Mesothelial cell of epicardium (in vitro differentiated cells): ENCODE data around the gene ADO. TPM values are rescaled to one million over a fixed set of nuclear protein-coding genes. Genes with fewer than 3 reads are reported as not detected.
"Not testable (repeated sequence)": the region's sequence is repeated elsewhere in the genome, so short reads cannot be mapped to it uniquely, and the experiment has no call there.

Experiments
- DNase-seq, 2 experiments: peaks; one replicate each; pipeline ENCODE4 v3.0.0; 2021; ENCODE audit warnings: low spot score in 2 of 2; ENCODE audit not compliant: unreplicated experiment in 2 of 2
- H3K27ac Mint-ChIP-seq: 2 replicates; pipeline ENCODE4 v1.8.0; 2021; ENCODE audit warnings: mixed read lengths
- H3K27me3 Mint-ChIP-seq: 2 replicates; pipeline ENCODE4 v1.8.0; 2021; ENCODE audit warnings: low read depth, mixed read lengths
- H3K36me3 Mint-ChIP-seq: 2 replicates; pipeline ENCODE4 v1.8.0; 2021; ENCODE audit warnings: mixed read lengths
- H3K4me1 Mint-ChIP-seq: 2 replicates; pipeline ENCODE4 v1.8.0; 2021; ENCODE audit warnings: mixed read lengths
- H3K4me3 Mint-ChIP-seq: 2 replicates; pipeline ENCODE4 v1.8.0; 2021; ENCODE audit warnings: mild to moderate bottlenecking, moderate library complexity, mixed read lengths
- H3K9me3 Mint-ChIP-seq: 2 replicates; pipeline ENCODE4 v1.8.0; 2021; ENCODE audit warnings: mixed read lengths
- total RNA-seq: library from RNA; stranded (reverse); gene quantifications from 3 replicates; pipeline ENCODE4 v1.2.1, GENCODE V29; 2021
- TF ChIP-seq, protein P1 (sequence below): fragments of 200-600 bp; sonication (generic); IDR thresholded peaks from one replicate; pipeline ENCODE4 v1.5.0; 2021; ENCODE audit warnings: antibody characterized with exemption; ENCODE audit not compliant: unreplicated experiment

Gene ADO
- total RNA-seq, 1 donor from 2014 or later = 20.1 TPM

DNA sequence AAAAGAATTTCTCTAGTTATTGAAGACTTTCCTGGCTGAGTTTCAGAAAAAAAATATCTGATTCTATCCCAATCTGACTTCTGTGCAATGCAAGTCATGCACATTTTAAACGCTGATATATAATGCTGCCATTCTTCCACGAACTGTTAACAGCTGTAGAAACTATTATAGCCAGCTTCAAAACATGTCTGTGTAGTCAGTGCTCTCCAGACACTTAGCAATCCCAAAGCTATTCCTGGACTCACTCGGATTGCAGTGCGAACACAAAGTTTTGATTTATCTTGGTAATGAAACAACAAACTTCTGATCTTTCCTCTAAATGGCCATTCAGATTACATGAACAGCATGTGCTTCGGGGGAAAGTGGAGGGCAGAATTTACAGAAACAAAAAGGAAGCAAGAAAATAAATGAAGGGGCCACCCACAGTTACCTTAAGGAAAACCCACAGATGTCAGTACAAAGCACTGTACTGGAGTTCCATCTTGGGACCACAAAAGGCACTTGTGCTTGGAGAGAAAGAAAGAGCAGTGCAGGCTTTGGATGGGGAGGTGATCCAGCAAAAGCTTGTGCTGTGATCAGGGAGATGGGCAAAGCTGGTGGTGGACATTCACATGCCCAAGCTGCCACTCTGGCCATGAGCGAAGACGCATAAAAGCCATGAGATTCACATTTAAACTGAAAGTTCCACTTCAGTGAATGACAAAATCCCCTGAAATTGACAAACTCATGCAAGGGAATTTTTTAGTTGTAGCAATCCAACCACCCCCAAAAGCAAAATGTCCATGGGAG lies 32.1 kb upstream of the ADO start:
- H3K27me3 Mint-ChIP-seq = peaks cover 16% of the 10 kb centered on the region
- no peak overlapping the region for H3K4me3 Mint-ChIP-seq
- peaks cover 8% of the 10 kb centered on the region for H3K4me1 Mint-ChIP-seq
- no peaks in the 10 kb centered on the region for H3K36me3 Mint-ChIP-seq
- H3K9me3 Mint-ChIP-seq = peaks cover 3% of the 10 kb centered on the region
- no peak for DNase-seq
- TF ChIP-seq, protein P1, sequence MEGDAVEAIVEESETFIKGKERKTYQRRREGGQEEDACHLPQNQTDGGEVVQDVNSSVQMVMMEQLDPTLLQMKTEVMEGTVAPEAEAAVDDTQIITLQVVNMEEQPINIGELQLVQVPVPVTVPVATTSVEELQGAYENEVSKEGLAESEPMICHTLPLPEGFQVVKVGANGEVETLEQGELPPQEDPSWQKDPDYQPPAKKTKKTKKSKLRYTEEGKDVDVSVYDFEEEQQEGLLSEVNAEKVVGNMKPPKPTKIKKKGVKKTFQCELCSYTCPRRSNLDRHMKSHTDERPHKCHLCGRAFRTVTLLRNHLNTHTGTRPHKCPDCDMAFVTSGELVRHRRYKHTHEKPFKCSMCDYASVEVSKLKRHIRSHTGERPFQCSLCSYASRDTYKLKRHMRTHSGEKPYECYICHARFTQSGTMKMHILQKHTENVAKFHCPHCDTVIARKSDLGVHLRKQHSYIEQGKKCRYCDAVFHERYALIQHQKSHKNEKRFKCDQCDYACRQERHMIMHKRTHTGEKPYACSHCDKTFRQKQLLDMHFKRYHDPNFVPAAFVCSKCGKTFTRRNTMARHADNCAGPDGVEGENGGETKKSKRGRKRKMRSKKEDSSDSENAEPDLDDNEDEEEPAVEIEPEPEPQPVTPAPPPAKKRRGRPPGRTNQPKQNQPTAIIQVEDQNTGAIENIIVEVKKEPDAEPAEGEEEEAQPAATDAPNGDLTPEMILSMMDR = no peak
- no peak overlapping the region for H3K27ac Mint-ChIP-seq

DNA sequence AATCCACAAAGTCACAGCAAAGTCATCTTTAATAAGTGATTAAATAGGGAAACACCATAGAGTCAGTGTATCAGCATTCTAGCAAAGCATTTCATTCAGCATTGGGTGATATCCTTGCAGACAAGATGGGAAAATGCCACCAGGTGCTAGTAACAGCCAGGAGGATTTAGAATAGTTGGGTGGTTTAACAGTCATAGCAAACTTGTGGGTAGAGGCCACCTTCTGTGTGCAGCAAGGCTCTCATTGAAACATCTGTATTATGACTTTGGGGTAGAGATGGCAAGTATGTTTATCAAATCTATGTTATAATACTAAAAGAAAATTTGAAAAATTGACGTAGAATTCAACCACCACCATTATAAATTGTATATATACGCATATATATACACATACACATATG lies 26.4 kb upstream of the ADO start:
- H3K27ac Mint-ChIP-seq = no peak overlapping the region

DNA sequence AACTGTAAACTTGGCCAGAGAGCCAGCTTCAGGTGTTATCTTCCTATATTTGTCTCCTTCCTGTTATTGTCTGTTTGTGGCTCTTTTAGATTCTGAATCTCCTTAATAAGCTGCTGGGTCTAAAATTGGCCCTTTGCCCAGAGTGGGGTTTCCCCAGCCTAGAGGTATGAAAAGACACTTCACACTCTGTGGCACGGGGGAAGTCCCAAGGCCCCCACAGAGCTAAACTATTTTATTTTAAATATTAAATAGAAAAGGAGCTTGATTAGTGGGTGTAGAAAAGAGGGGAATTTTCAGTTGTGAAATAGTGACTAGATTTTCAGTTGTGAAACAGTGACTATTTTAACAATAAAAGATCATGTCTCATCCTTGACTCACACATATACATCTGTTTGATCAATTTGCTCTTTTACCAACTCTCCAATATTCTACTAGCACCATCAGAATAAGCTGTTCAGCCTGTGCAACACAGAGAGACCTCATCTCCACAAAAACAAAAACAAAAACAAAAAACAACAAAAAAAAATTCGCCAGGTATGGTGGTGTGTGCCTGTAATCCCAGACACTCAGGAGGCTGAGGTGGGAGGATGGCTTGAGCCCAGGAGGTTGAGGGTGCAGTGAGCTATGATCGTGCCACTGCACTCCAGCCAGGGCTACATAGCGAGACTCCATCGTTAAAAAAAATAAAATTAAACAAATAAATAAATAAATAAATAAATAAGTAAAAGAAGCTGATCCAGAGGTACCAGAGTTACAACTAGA lies 24.9 kb upstream of the ADO start:
- TF ChIP-seq, protein P1 = no peak
- Mint-ChIP-seq H3K4me3 (no peak overlapping the region), H3K27ac (no peak overlapping the region), H3K36me3 (no peaks in the 10 kb centered on the region), H3K9me3 (peaks cover 14% of the 10 kb centered on the region), H3K27me3 (peaks cover 18% of the 10 kb centered on the region), H3K4me1 (no peaks in the 10 kb centered on the region)
- no peak for DNase-seq

More for the DNA sequence above, 26.4 kb upstream of the ADO start:
- no peaks in the 10 kb centered on the region for H3K36me3 Mint-ChIP-seq
- TF ChIP-seq, protein P1 = no peak
- H3K9me3 Mint-ChIP-seq = peaks cover 3% of the 10 kb centered on the region
- H3K27me3 Mint-ChIP-seq = peaks cover 19% of the 10 kb centered on the region
- DNase-seq = no peak
- H3K4me3 Mint-ChIP-seq = no peak overlapping the region
- H3K4me1 Mint-ChIP-seq = no peaks in the 10 kb centered on the region

DNA sequence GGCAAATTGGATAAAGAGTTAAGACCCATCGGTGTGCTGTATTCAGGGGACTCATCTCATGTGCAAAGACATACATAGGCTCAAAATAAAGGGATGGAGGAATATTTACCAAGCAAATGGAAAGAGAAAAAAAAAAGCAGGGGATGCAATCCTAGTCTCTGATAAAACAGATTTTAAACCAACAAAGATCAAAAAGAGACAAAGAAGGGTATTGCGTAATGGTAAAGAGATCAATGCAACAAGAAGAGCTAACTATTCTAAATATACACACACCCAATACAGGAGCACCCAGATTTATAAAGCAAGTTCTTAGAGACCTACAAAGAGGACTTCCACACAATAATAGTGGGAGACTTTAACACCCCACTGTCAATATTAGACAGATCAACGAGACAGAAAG lies 20.0 kb upstream of the ADO start:
- DNase-seq, H3K27me3 Mint-ChIP-seq, H3K36me3 Mint-ChIP-seq, H3K4me3 Mint-ChIP-seq, H3K27ac Mint-ChIP-seq, H3K4me1 Mint-ChIP-seq: not testable (repeated sequence)
- peaks cover 36% of the 10 kb centered on the region for H3K9me3 Mint-ChIP-seq

DNA sequence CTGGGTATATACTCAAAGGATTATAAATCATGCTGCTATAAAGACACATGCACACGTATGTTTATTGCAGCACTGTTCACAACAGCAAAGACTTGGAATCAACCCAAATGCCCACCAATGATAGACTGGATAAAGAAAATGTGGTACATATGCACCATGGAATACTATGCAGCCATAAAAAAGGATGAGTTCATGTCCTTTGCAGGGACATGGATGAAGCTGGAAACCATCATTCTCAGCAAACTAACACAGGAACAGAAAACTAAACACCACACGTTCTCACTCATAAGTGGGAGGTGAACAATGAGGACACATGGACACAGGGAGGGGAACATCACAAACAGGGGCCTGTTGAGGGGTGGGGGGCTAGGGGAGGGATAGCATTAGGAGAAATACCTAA lies 16.2 kb upstream of the ADO start:
- H3K36me3 Mint-ChIP-seq, DNase-seq, H3K4me3 Mint-ChIP-seq, H3K27ac Mint-ChIP-seq, H3K4me1 Mint-ChIP-seq: not testable (repeated sequence)
- peaks cover 36% of the 10 kb centered on the region for H3K9me3 Mint-ChIP-seq
- peaks cover 16% of the 10 kb centered on the region for H3K27me3 Mint-ChIP-seq

DNA sequence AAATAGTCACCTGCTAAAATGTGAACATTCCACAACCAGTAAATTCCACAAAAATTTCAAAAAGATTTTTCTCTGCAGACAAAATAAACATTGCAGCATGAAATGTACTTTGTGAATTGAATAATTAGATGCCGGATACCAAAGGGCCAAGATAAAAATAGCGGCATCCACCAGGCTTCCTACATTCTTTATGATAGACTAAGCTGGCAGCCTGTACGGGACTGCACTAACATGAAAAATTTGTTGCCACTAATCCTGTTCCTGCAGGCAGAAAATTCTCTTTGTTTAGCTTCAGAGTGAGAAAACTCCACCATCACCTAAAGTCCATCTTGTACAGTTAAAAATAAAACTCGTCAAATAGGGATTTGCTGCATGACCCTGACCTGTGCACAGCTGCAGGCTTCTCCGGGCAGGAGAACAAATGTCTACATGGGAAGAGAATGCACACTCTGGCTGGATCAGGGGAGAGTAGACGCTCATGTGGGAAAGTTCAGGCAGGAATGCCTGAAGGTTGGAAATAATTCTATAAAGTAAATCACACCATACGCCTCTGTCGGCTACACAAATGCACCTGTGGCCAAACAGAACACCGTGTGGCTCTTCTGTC lies 15.6 kb upstream of the ADO start:
- Mint-ChIP-seq H3K4me3 (no peak overlapping the region), H3K27ac (no peak overlapping the region), H3K36me3 (no peaks in the 10 kb centered on the region), H3K9me3 (peaks cover 30% of the 10 kb centered on the region), H3K4me1 (peaks cover 4% of the 10 kb centered on the region), H3K27me3 (peaks cover 13% of the 10 kb centered on the region)
- TF ChIP-seq, protein P1 = no peak
- DNase-seq = no peak
